GM23338 (cell line): ENCODE data around the gene AIG1. TPM values are rescaled to one million over a fixed set of nuclear protein-coding genes. Genes with fewer than 3 reads are reported as not detected.

Experiments
- ATAC-seq: fragments of 200-7000 bp; cut with Tn5 transposase; 3 replicates; pipeline ENCODE4 v1.9.1; 2020
- DNase-seq: peaks from one replicate; pipeline ENCODE4 v3.0.0-alpha.2; 2015; ENCODE audit warnings: low spot score
- H2AFZ ChIP-seq: fragments of 200-600 bp; sonication (generic); 2 replicates; pipeline ENCODE4 v1.8.0; 2016; ENCODE audit warnings: antibody characterized with exemption, mild to moderate bottlenecking, moderate library complexity
- H3F3A ChIP-seq: fragments of 200-600 bp; sonication (generic); replicated peaks from 2 replicates; pipeline ENCODE4 v1.8.0; 2017; ENCODE audit warnings: antibody characterized with exemption, mixed run types, low read depth
- H3K27ac ChIP-seq: fragments of 200-600 bp; sonication (generic); 2 replicates; pipeline ENCODE4 v1.6.1; 2016; ENCODE audit warnings: low read depth
- H3K27me3 ChIP-seq: fragments of 200-600 bp; sonication (generic); 2 replicates; pipeline ENCODE4 v1.8.0; 2016; ENCODE audit warnings: mild to moderate bottlenecking, mixed run types, moderate library complexity; ENCODE audit not compliant: insufficient read depth
- H3K36me3 ChIP-seq: fragments of 200-600 bp; sonication (generic); 2 replicates; pipeline ENCODE4 v1.8.0; 2016; ENCODE audit warnings: mild to moderate bottlenecking; ENCODE audit not compliant: insufficient read depth
- H3K4me1 ChIP-seq: fragments of 200-600 bp; sonication (generic); 2 replicates; pipeline ENCODE4 v1.8.0; 2016; ENCODE audit warnings: mild to moderate bottlenecking, moderate library complexity; ENCODE audit not compliant: insufficient read depth
- H3K4me2 ChIP-seq: fragments of 200-600 bp; sonication (generic); 2 replicates; pipeline ENCODE4 v1.7.1; 2017; ENCODE audit warnings: mixed run types
- H3K4me3 ChIP-seq: fragments of 200-600 bp; sonication (generic); 2 replicates; pipeline ENCODE4 v1.6.1; 2016; ENCODE audit warnings: mixed run types
- H3K79me2 ChIP-seq: fragments of 200-600 bp; sonication (generic); replicated peaks from 2 replicates; pipeline ENCODE4 v1.8.0; 2017; ENCODE audit warnings: mild to moderate bottlenecking; ENCODE audit not compliant: insufficient read depth
- H3K9me2 ChIP-seq: fragments of 200-600 bp; sonication (generic); 2 replicates; pipeline ENCODE4 v1.8.0; 2017; ENCODE audit not compliant: insufficient read depth
- H4K20me1 ChIP-seq: fragments of 200-600 bp; sonication (generic); replicated peaks from 2 replicates; pipeline ENCODE4 v1.8.0; 2017; ENCODE audit warnings: mild to moderate bottlenecking; ENCODE audit not compliant: insufficient read depth
- H3K27ac Mint-ChIP-seq: 2 replicates; pipeline ENCODE4 v1.8.0; 2020; ENCODE audit warnings: inconsistent platforms, mild to moderate bottlenecking, moderate library complexity, mixed read lengths
- H3K27me3 Mint-ChIP-seq: 3 replicates; pipeline ENCODE4 v1.8.0; 2022; ENCODE audit warnings: low read depth, mild to moderate bottlenecking, moderate library complexity, mixed read lengths, inconsistent platforms; ENCODE audit not compliant: insufficient read depth, poor library complexity
- H3K36me3 Mint-ChIP-seq: 3 replicates; pipeline ENCODE4 v1.8.0; 2021; ENCODE audit warnings: low read depth, mild to moderate bottlenecking, inconsistent platforms, moderate library complexity, mixed read lengths
- H3K4me1 Mint-ChIP-seq: 3 replicates; pipeline ENCODE4 v1.8.0; 2020; ENCODE audit warnings: mild to moderate bottlenecking, inconsistent platforms, mixed read lengths
- H3K4me3 Mint-ChIP-seq: 3 replicates; pipeline ENCODE4 v1.8.0; 2021; ENCODE audit warnings: moderate library complexity, mild to moderate bottlenecking, inconsistent platforms, mixed read lengths
- H3K9me3 Mint-ChIP-seq: 3 replicates; pipeline ENCODE4 v1.8.0; 2020; ENCODE audit warnings: moderate library complexity, mild to moderate bottlenecking, inconsistent platforms, mixed read lengths
- CREB1 ChIP-seq: fragments of 250-450 bp; sonication (Bioruptor Pico); IDR thresholded peaks from 2 replicates; pipeline ENCODE4 v1.5.0; 2020; ENCODE audit warnings: low read depth, mild to moderate bottlenecking, moderate library complexity
- CTCF ChIP-seq, 2 experiments: fragments of 200-600 bp in 1 of 2; sonication (generic) in 1 of 2; conservative IDR thresholded peaks; 2 replicates each; pipeline versions ENCODE4 v1.5.1 to v1.6.1; 2016 to 2017; ENCODE audit warnings: antibody characterized with exemption in 2 of 2, low read depth in 2 of 2, mild to moderate bottlenecking in 2 of 2, moderate library complexity in 1 of 2
- ETS1 ChIP-seq: IDR thresholded peaks from 2 replicates; pipeline ENCODE4 v1.6.1; 2016; ENCODE audit warnings: antibody characterized with exemption
- EZH2 ChIP-seq: fragments of 200-600 bp; sonication (generic); IDR thresholded peaks from one replicate; pipeline ENCODE4 v1.8.0; 2017; ENCODE audit warnings: antibody characterized with exemption, mild to moderate bottlenecking, low read depth; ENCODE audit not compliant: unreplicated experiment
- EZH2phosphoT487 ChIP-seq: fragments of 200-600 bp; sonication (generic); IDR thresholded peaks from one replicate; pipeline ENCODE4 v1.8.1; 2018; ENCODE audit warnings: antibody characterized with exemption; ENCODE audit not compliant: unreplicated experiment
- JUNB ChIP-seq: IDR thresholded peaks from one replicate; pipeline ENCODE4 v1.6.1; 2016; ENCODE audit warnings: antibody characterized with exemption; ENCODE audit not compliant: unreplicated experiment
- NANOG ChIP-seq: IDR thresholded peaks from 2 replicates; pipeline ENCODE4 v1.6.1; 2016; ENCODE audit warnings: antibody characterized with exemption, borderline replicate concordance
- POLR2AphosphoS5 ChIP-seq: IDR thresholded peaks from 2 replicates; pipeline ENCODE4 v1.6.1; 2016; ENCODE audit warnings: antibody characterized with exemption, low read depth
- REST ChIP-seq: IDR thresholded peaks from one replicate; pipeline ENCODE4 v1.6.1; 2018; ENCODE audit warnings: antibody characterized with exemption; ENCODE audit not compliant: unreplicated experiment
- STAT1 ChIP-seq: IDR thresholded peaks from one replicate; pipeline ENCODE4 v1.6.1; 2016; ENCODE audit warnings: antibody characterized with exemption; ENCODE audit not compliant: unreplicated experiment
- ZNF114 ChIP-seq: fragments of 250-450 bp; sonication (Bioruptor Pico); IDR thresholded peaks from 2 replicates; pipeline ENCODE4 v1.5.0; 2020; ENCODE audit warnings: mild to moderate bottlenecking, moderate library complexity
- ZNF331 ChIP-seq: fragments of 250-450 bp; sonication (Bioruptor Pico); IDR thresholded peaks from 2 replicates; pipeline ENCODE4 v1.5.0; 2020; ENCODE audit warnings: low read depth, mild to moderate bottlenecking, moderate library complexity
- ZNF462 ChIP-seq: fragments of 250-450 bp; sonication (Bioruptor Pico); IDR thresholded peaks from 2 replicates; pipeline ENCODE4 v1.5.0; 2020; ENCODE audit warnings: mild to moderate bottlenecking, moderate library complexity
- polyA plus RNA-seq: library from polyadenylated mRNA; unstranded; fragments of >200 nt; fragmentation: Nextera tagmentation; extraction: Ambion mirVana; gene quantifications from 2 replicates; pipeline ENCODE4 v1.2.1, GENCODE V29; 2016
- total RNA-seq: library from RNA; depleted of rRNA; stranded (reverse); fragments of >200 nt; shearing (Covaris generic); gene quantifications from 2 replicates; pipeline ENCODE4 v1.2.3, GENCODE V29; 2014

Gene AIG1
- total and polyA plus RNA-seq, 2 experiments from 2014 or later: 65.2 to 88.4 TPM

- H3F3A ChIP-seq: no peaks in the 10 kb centered on the region
- no peaks in the 10 kb centered on the region for H3K9me2 ChIP-seq
- DNase-seq: no peak
- TF ChIP-seq POLR2AphosphoS5 (no peak), CREB1 (no peak), ETS1 (no peak), CTCF (conservative IDR thresholded peaks at IDR 0.05; ENCODE audit: low read depth in 2 of 2) (no peak), STAT1 (no peak), NANOG (no peak), ZNF114 (CRISPR knock-in tag) (no peak), EZH2phosphoT487 (no peak), EZH2 (no peak), JUNB (no peak), REST (no peak), ZNF462 (CRISPR knock-in tag) (no peak), ZNF331 (CRISPR knock-in tag) (no peak)
- H3K4me1 ChIP-seq: no peaks in the 10 kb centered on the region
- Mint-ChIP-seq H3K4me1 (no peaks in the 10 kb centered on the region), H3K4me3 (no peak overlapping the region), H3K36me3 (peaks cover 4% of the 10 kb centered on the region; the same call in 1 of the 3 replicates), H3K9me3 (peaks cover 8% of the 10 kb centered on the region; the same call in 2 of the 3 replicates), H3K27ac (no peak overlapping the region), H3K27me3 (no peaks in the 10 kb centered on the region)
- H3K79me2 ChIP-seq: no peaks in the 10 kb centered on the region
- no peaks in the 10 kb centered on the region for H4K20me1 ChIP-seq
- H3K4me3 ChIP-seq: no peak overlapping the region
- H3K27me3 ChIP-seq: no peaks in the 10 kb centered on the region
- no peaks in the 10 kb centered on the region for H3K36me3 ChIP-seq
- no peak overlapping the region for H3K27ac ChIP-seq
- ATAC-seq: no peak
- H3K4me2 ChIP-seq: no peak overlapping the region
- no peak overlapping the region for H2AFZ ChIP-seq
Observed at GRCh38 chr6:143357561-143358255, 297.0 kb downstream of the AIG1 start.
